SK-N-SH treated with all-trans-retinoic acid at 6 μM for 48 hours (cell line): ENCODE data around the gene GALNTL6.

Experiments used
- ATAC-seq: fragments of 200-7000 bp; cut with Tn5 transposase; 3 replicates; pipeline ENCODE4 v1.9.1; 2020; ENCODE audit warnings: mild to moderate bottlenecking, moderate library complexity
- BACH2 ChIP-seq: fragments of 250-450 bp; sonication (Bioruptor Pico); IDR thresholded peaks from 2 replicates; pipeline ENCODE4 v1.9.0; 2021; ENCODE audit warnings: mild to moderate bottlenecking, borderline replicate concordance
- GLIS3 ChIP-seq: fragments of 250-450 bp; sonication (Bioruptor Pico); IDR thresholded peaks from 2 replicates; pipeline ENCODE4 v1.5.0; 2020; ENCODE audit warnings: mild to moderate bottlenecking, moderate library complexity
- ISL1 ChIP-seq: fragments of 250-450 bp; sonication (Bioruptor Pico); IDR thresholded peaks from 2 replicates; pipeline ENCODE4 v2.1.2; 2022; ENCODE audit warnings: mild to moderate bottlenecking, moderate library complexity
- OSR1 ChIP-seq: fragments of 250-450 bp; sonication (Bioruptor Pico); IDR thresholded peaks from 2 replicates; pipeline ENCODE4 v1.8.0; 2022; ENCODE audit warnings: moderate library complexity, mild to moderate bottlenecking, inconsistent platforms
- RARB ChIP-seq: fragments of 250-450 bp; sonication (Bioruptor Pico); IDR thresholded peaks from 2 replicates; pipeline ENCODE4 v1.8.0; 2021; ENCODE audit warnings: mild to moderate bottlenecking, moderate library complexity
- SNAI2 ChIP-seq: fragments of 250-450 bp; sonication (Bioruptor Pico); IDR thresholded peaks from 2 replicates; pipeline ENCODE4 v1.5.0; 2020; ENCODE audit warnings: mild to moderate bottlenecking, moderate library complexity
- TCF4 ChIP-seq: fragments of 250-450 bp; sonication (Bioruptor Pico); IDR thresholded peaks from 2 replicates; pipeline ENCODE4 v1.8.0; 2021; ENCODE audit warnings: mild to moderate bottlenecking, moderate library complexity, borderline replicate concordance
- TOX ChIP-seq: fragments of 250-450 bp; sonication (Bioruptor Pico); IDR thresholded peaks from 2 replicates; pipeline ENCODE4 v1.8.0; 2021; ENCODE audit warnings: mild to moderate bottlenecking, moderate library complexity, borderline replicate concordance
- ZC3H10 ChIP-seq: fragments of 250-450 bp; sonication (Bioruptor Pico); IDR thresholded peaks from 2 replicates; pipeline ENCODE4 v1.5.1; 2021; ENCODE audit warnings: mild to moderate bottlenecking, moderate library complexity
- ZFP3 ChIP-seq: fragments of 250-450 bp; sonication (Bioruptor Pico); IDR thresholded peaks from 2 replicates; pipeline ENCODE4 v1.5.0; 2020; ENCODE audit warnings: mild to moderate bottlenecking, moderate library complexity
- ZFP30 ChIP-seq: fragments of 450-650 bp; formaldehyde crosslinking; IDR thresholded peaks from 2 replicates; pipeline ENCODE4 v1.5.0; 2022; ENCODE audit warnings: mild to moderate bottlenecking, moderate library complexity
- ZNF565 ChIP-seq: fragments of 450-650 bp; formaldehyde crosslinking; conservative IDR thresholded peaks from 2 replicates; pipeline ENCODE4 v1.5.0; 2020; ENCODE audit warnings: low read depth, mild to moderate bottlenecking, moderate library complexity
- ZNF70 ChIP-seq: fragments of 450-650 bp; formaldehyde crosslinking; IDR thresholded peaks from 2 replicates; pipeline ENCODE4 v1.5.0; 2020; ENCODE audit warnings: mild to moderate bottlenecking, moderate library complexity
- ZNF8 ChIP-seq: fragments of 450-650 bp; formaldehyde crosslinking; IDR thresholded peaks from 2 replicates; pipeline ENCODE4 v1.5.0; 2020; ENCODE audit warnings: mild to moderate bottlenecking, moderate library complexity
- TF ChIP-seq, protein P1 (sequence below): fragments of 250-450 bp; sonication (Bioruptor Pico); IDR thresholded peaks from 2 replicates; pipeline ENCODE4 v1.8.0; 2021; ENCODE audit warnings: low read depth, mild to moderate bottlenecking, moderate library complexity, borderline replicate concordance
- TF ChIP-seq, protein P2 (sequence below): fragments of 250-450 bp; sonication (Bioruptor Pico); IDR thresholded peaks from 2 replicates; pipeline ENCODE4 v1.8.0; 2020; ENCODE audit warnings: mild to moderate bottlenecking, moderate library complexity, borderline replicate concordance
- TF ChIP-seq, protein P3 (sequence below): fragments of 250-450 bp; sonication (Bioruptor Pico); IDR thresholded peaks from 2 replicates; pipeline ENCODE4 v1.5.1; 2021; ENCODE audit warnings: mild to moderate bottlenecking, moderate library complexity
- TF ChIP-seq, protein P4 (sequence below): fragments of 250-450 bp; sonication (Bioruptor Pico); IDR thresholded peaks from 2 replicates; pipeline ENCODE4 v1.5.1; 2020; ENCODE audit warnings: low read depth, mild to moderate bottlenecking, moderate library complexity
- TF ChIP-seq, protein P5 (sequence below): fragments of 250-450 bp; sonication (Bioruptor Pico); IDR thresholded peaks from 2 replicates; pipeline ENCODE4 v1.5.0; 2020; ENCODE audit warnings: mild to moderate bottlenecking, moderate library complexity

Gene GALNTL6

DNA sequence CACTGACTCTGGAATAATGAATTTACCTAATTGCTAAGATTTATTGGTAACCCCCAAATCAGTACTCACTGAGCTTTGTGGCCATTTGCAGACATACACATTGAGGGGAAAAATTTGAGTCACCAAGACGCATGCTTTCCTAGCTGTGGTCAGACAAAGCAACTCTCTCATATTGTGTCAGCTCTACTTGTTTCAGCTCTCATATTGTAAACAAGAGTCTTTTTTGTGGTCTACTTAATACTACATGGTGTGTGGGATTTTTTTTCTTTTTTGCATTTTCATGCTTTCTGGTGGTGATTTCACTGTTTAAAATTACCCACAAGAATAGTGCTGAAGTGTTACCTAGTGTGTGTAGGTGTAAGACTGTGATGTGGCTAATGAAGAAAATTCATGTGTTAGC lies 927.2 kb downstream of the GALNTL6 start:
- ATAC-seq = no peak
- TF ChIP-seq, protein P1, sequence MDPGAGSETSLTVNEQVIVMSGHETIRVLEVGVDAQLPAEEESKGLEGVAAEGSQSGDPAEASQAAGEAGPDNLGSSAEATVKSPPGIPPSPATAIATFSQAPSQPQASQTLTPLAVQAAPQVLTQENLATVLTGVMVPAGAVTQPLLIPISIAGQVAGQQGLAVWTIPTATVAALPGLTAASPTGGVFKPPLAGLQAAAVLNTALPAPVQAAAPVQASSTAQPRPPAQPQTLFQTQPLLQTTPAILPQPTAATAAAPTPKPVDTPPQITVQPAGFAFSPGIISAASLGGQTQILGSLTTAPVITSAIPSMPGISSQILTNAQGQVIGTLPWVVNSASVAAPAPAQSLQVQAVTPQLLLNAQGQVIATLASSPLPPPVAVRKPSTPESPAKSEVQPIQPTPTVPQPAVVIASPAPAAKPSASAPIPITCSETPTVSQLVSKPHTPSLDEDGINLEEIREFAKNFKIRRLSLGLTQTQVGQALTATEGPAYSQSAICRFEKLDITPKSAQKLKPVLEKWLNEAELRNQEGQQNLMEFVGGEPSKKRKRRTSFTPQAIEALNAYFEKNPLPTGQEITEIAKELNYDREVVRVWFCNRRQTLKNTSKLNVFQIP (CRISPR knock-in tag) = no peak
- no peak for TF ChIP-seq SNAI2 (CRISPR knock-in tag)
- TF ChIP-seq ZFP30 (CRISPR knock-in tag) = no peak
- no peak for TF ChIP-seq ZNF8 (CRISPR knock-in tag)
- no peak for TF ChIP-seq TCF4 (CRISPR knock-in tag)
- no peak for TF ChIP-seq ZNF565 (CRISPR knock-in tag)
- no peak for TF ChIP-seq ZFP3 (CRISPR knock-in tag)
- TF ChIP-seq ISL1 (CRISPR knock-in tag) = no peak
- TF ChIP-seq, protein P2, sequence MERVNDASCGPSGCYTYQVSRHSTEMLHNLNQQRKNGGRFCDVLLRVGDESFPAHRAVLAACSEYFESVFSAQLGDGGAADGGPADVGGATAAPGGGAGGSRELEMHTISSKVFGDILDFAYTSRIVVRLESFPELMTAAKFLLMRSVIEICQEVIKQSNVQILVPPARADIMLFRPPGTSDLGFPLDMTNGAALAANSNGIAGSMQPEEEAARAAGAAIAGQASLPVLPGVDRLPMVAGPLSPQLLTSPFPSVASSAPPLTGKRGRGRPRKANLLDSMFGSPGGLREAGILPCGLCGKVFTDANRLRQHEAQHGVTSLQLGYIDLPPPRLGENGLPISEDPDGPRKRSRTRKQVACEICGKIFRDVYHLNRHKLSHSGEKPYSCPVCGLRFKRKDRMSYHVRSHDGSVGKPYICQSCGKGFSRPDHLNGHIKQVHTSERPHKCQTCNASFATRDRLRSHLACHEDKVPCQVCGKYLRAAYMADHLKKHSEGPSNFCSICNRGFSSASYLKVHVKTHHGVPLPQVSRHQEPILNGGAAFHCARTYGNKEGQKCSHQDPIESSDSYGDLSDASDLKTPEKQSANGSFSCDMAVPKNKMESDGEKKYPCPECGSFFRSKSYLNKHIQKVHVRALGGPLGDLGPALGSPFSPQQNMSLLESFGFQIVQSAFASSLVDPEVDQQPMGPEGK = no peak
- TF ChIP-seq ZC3H10 (CRISPR knock-in tag) = no peak
- TF ChIP-seq TOX (CRISPR knock-in tag) = no peak
- TF ChIP-seq, protein P3, sequence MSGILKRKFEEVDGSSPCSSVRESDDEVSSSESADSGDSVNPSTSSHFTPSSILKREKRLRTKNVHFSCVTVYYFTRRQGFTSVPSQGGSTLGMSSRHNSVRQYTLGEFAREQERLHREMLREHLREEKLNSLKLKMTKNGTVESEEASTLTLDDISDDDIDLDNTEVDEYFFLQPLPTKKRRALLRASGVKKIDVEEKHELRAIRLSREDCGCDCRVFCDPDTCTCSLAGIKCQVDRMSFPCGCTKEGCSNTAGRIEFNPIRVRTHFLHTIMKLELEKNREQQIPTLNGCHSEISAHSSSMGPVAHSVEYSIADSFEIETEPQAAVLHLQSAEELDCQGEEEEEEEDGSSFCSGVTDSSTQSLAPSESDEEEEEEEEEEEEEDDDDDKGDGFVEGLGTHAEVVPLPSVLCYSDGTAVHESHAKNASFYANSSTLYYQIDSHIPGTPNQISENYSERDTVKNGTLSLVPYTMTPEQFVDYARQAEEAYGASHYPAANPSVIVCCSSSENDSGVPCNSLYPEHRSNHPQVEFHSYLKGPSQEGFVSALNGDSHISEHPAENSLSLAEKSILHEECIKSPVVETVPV (CRISPR knock-in tag) = no peak
- TF ChIP-seq RARB (CRISPR knock-in tag) = no peak
- TF ChIP-seq ZNF70 (CRISPR knock-in tag) = no peak
- TF ChIP-seq, protein P4, sequence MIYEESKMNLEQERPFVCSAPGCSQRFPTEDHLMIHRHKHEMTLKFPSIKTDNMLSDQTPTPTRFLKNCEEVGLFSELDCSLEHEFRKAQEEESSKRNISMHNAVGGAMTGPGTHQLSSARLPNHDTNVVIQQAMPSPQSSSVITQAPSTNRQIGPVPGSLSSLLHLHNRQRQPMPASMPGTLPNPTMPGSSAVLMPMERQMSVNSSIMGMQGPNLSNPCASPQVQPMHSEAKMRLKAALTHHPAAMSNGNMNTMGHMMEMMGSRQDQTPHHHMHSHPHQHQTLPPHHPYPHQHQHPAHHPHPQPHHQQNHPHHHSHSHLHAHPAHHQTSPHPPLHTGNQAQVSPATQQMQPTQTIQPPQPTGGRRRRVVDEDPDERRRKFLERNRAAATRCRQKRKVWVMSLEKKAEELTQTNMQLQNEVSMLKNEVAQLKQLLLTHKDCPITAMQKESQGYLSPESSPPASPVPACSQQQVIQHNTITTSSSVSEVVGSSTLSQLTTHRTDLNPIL = no peak
- TF ChIP-seq, protein P5, sequence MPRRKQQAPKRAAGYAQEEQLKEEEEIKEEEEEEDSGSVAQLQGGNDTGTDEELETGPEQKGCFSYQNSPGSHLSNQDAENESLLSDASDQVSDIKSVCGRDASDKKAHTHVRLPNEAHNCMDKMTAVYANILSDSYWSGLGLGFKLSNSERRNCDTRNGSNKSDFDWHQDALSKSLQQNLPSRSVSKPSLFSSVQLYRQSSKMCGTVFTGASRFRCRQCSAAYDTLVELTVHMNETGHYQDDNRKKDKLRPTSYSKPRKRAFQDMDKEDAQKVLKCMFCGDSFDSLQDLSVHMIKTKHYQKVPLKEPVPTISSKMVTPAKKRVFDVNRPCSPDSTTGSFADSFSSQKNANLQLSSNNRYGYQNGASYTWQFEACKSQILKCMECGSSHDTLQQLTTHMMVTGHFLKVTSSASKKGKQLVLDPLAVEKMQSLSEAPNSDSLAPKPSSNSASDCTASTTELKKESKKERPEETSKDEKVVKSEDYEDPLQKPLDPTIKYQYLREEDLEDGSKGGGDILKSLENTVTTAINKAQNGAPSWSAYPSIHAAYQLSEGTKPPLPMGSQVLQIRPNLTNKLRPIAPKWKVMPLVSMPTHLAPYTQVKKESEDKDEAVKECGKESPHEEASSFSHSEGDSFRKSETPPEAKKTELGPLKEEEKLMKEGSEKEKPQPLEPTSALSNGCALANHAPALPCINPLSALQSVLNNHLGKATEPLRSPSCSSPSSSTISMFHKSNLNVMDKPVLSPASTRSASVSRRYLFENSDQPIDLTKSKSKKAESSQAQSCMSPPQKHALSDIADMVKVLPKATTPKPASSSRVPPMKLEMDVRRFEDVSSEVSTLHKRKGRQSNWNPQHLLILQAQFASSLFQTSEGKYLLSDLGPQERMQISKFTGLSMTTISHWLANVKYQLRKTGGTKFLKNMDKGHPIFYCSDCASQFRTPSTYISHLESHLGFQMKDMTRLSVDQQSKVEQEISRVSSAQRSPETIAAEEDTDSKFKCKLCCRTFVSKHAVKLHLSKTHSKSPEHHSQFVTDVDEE (CRISPR knock-in tag) = no peak
- TF ChIP-seq BACH2 (CRISPR knock-in tag) = no peak
- no peak for TF ChIP-seq GLIS3 (CRISPR knock-in tag)
- no peak for TF ChIP-seq OSR1 (CRISPR knock-in tag)
- TF ChIP-seq, all 23 proteins: peak for 0

DNA sequence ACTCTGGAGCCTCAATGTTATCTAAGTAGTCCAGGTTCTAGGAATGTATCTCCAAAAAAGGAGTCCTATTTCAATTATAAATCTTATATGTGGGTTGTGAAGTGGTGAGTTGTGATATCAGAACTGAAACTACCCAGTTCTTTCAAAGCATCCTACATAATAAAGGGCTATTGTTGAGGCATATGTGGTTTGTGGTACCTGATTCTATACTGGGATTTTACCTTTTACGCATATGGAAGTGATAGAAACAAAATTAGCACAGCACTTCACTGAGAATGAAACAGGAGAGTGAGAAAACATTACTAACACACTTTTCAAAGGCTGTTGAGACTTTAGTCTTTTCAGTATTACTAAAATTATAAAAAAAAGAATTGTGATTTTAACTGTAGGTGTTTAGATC lies 937.7 kb downstream of the GALNTL6 start:
- ATAC-seq = no peak
- TF ChIP-seq ZC3H10 (CRISPR knock-in tag) (no peak), ZFP3 (CRISPR knock-in tag) (no peak), TCF4 (CRISPR knock-in tag) (no peak)
- TF ChIP-seq, protein P3 (CRISPR knock-in tag) = no peak
- TF ChIP-seq, protein P4 = no peak
- TF ChIP-seq, all 23 proteins: peak for 0
